Lung (tissue), 12 donors: ENCODE data around the gene BCAR1. TPM values are rescaled to one million over a fixed set of nuclear protein-coding genes. Genes with fewer than 3 reads are reported as not detected.

Source experiments
- ATAC-seq: fragments of 200-7000 bp; cut with Tn5 transposase; one replicate; pipeline ENCODE4 v1.9.1; 2020; ENCODE audit warnings: moderate number of reproducible peaks; ENCODE audit not compliant: insufficient read depth, low FRiP score
- DNase-seq, 3 donors: peaks; one replicate each; pipeline ENCODE4 v3.0.0-alpha.2; 2013 to 2017
- H3K27ac ChIP-seq, 2 donors: one replicate each; pipeline ENCODE4 v1.5.1; 2013; ENCODE audit warnings: mild to moderate bottlenecking in 2 of 2, moderate library complexity in 2 of 2, control low read depth in 1 of 2, inconsistent platforms in 1 of 2, low read depth in 1 of 2, low read length in 1 of 2
- H3K27me3 ChIP-seq, 3 donors: one replicate each; pipeline ENCODE4 v1.5.1; 2013; ENCODE audit warnings: low read length in 2 of 3; ENCODE audit not compliant: control insufficient read depth in 3 of 3, insufficient read depth in 3 of 3
- H3K36me3 ChIP-seq, 4 donors: one replicate each; pipeline ENCODE4 v1.5.1; 2013; ENCODE audit warnings: low read length in 4 of 4, mild to moderate bottlenecking in 1 of 4, moderate library complexity in 1 of 4; ENCODE audit not compliant: control insufficient read depth in 4 of 4, insufficient read depth in 4 of 4
- H3K4me1 ChIP-seq, 5 donors: one replicate each; pipeline ENCODE4 v1.5.1; 2013; ENCODE audit warnings: low read length in 5 of 5, mild to moderate bottlenecking in 2 of 5, moderate library complexity in 1 of 5; ENCODE audit not compliant: control insufficient read depth in 5 of 5, insufficient read depth in 5 of 5
- H3K4me3 ChIP-seq: one replicate; pipeline ENCODE4 v1.5.1; 2013; ENCODE audit warnings: mild to moderate bottlenecking, control low read depth, moderate library complexity
- H3K9ac ChIP-seq, 2 donors: one replicate each; pipeline ENCODE4 v1.5.1; 2013; ENCODE audit warnings: low read length in 2 of 2, control low read depth in 1 of 2; ENCODE audit not compliant: insufficient read depth in 1 of 2
- H3K9me3 ChIP-seq, 4 donors: one replicate each; pipeline ENCODE4 v1.5.1; 2013; ENCODE audit warnings: low read length in 3 of 4, mild to moderate bottlenecking in 1 of 4, moderate library complexity in 1 of 4; ENCODE audit not compliant: control insufficient read depth in 4 of 4, insufficient read depth in 3 of 4
- CTCF ChIP-seq: IDR thresholded peaks from 2 replicates; pipeline ENCODE4 v1.5.1; 2012; ENCODE audit warnings: mild to moderate bottlenecking; ENCODE audit errors: control extremely low read depth, extremely low read depth
- WGBS, 2 donors: extraction: QIAGEN DNeasy Blood & Tissue Kit; methylation state at CpG; one replicate each; pipeline ENCODE4 v1.1.7; 2013; 5-methylcytosine and 5-hydroxymethylcytosine counted together
- polyA plus RNA-seq, 2 donors: library from polyadenylated mRNA; stranded (reverse); fragments of 200-250 nt; gene quantifications; one replicate each; pipeline ENCODE4 v1.2.1, GENCODE V29; 2013
- total RNA-seq, 2 donors: library from RNA; depleted of rRNA in 1 of 2; stranded (reverse); fragments of >200 nt in 1 of 2; gene quantifications; one replicate each; pipeline ENCODE4 v1.2.1, GENCODE V29; 2014 to 2021
- donor health status: control.
- donor health status: control.
- donor health status: Bipolar disorder and iron deficiency.
- donor health status: healthy.
- donor health status: DM: yes; HTN: yes; CAD: no.

BCAR1 gene
- total and polyA plus RNA-seq, 4 donors: 37.5 to 70.7 (median 49.9) TPM

- H3K4me3 ChIP-seq: no peak overlapping the region
- TF ChIP-seq CTCF: no peak
- H3K36me3 ChIP-seq: no peaks in the 10 kb centered on the region
- H3K9ac ChIP-seq: no peak overlapping the region
- ATAC-seq (no peak), DNase-seq (no peak)
- no peaks in the 10 kb centered on the region for H3K4me1 ChIP-seq
- H3K9me3 ChIP-seq: no peaks in the 10 kb centered on the region
- H3K27me3 ChIP-seq: peaks cover 0 to 1% (median 0%) of the 10 kb centered on the region in 3 donors
- 90 to 92% methylated on average over 21 of the region's 21 CpGs for WGBS, 2 donors
- H3K27ac ChIP-seq: no peak overlapping the region
Measured at GRCh38 chr16:75192606-75193264, 58.7 kb downstream of the BCAR1 start.

- no peaks in the 10 kb centered on the region for H3K4me1 ChIP-seq
- TF ChIP-seq CTCF: no peak
- 83 to 86% methylated on average over 8 of the region's 8 CpGs for whole genome bisulfite sequencing, 2 donors
- H3K9me3 ChIP-seq: no peaks in the 10 kb centered on the region
- H3K27me3 ChIP-seq: no peaks in the 10 kb centered on the region
- no peak overlapping the region for H3K4me3 ChIP-seq
- no peak overlapping the region for H3K27ac ChIP-seq
- no peak for DNase-seq
- H3K36me3 ChIP-seq: no peaks in the 10 kb centered on the region
- no peak for ATAC-seq
- no peak overlapping the region for H3K9ac ChIP-seq
Measured at GRCh38 chr16:75189638-75190245, 61.7 kb downstream of the BCAR1 start.

- Histone ChIP-seq H3K9me3 (no peaks in the 10 kb centered on the region), H3K4me1 (no peaks in the 10 kb centered on the region), H3K27me3 (no peaks in the 10 kb centered on the region), H3K4me3 (no peak overlapping the region), H3K27ac (no peak overlapping the region), H3K9ac (no peak overlapping the region), H3K36me3 (no peaks in the 10 kb centered on the region)
- no peak for ATAC-seq
- 86 to 94% methylated on average over 14 of the region's 14 CpGs for WGBS, 2 donors
- DNase-seq: no peak
- no peak for TF ChIP-seq CTCF
Measured at GRCh38 chr16:75188832-75189477, 62.5 kb downstream of the BCAR1 start.
